A673 (cell line): ENCODE measurements around the gene TAF11L7.
"Not testable (repeated sequence)": the region's sequence is repeated elsewhere in the genome, so short reads cannot be mapped to it uniquely, and the experiment has no call there.

ENCODE experiments used
- EZH2 ChIP-seq: fragments of 200-600 bp; sonication (generic); IDR thresholded peaks from 2 replicates; pipeline ENCODE4 v1.6.1; 2017; ENCODE audit warnings: borderline replicate concordance, low read depth, mild to moderate bottlenecking, mixed read lengths, antibody characterized with exemption, low read length; ENCODE audit not compliant: poor library complexity, severe bottlenecking
- TF ChIP-seq, protein P1 (sequence below): fragments of 300-800, 200-600 bp; sonication (generic); conservative IDR thresholded peaks from 2 replicates; pipeline ENCODE4 v1.5.1; 2017; ENCODE audit warnings: low read depth, mild to moderate bottlenecking, antibody characterized with exemption, low read length, moderate library complexity, mixed read lengths

DNA sequence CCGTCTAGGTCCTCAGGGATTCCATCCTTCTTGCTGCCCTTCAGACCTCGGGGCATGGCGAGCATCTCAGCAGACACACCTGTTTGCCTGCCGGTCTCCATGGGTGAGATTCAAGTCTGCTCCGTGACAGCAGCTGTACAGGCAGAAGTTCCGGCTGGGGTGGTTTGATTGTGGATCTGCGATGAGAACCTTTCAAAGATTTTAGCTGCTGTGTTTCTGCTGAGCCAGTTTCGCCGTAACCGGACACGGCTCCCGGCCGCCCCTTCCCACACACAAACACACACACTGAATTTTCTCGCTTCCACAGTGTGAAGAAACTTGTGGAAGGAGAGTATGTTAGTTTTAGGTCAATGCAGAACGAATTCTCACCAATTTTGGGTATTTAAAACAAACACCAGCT is 12.2 kb upstream of the TAF11L7 start, which contains the start of gene TAF11L10:
- TF ChIP-seq, protein P1, sequence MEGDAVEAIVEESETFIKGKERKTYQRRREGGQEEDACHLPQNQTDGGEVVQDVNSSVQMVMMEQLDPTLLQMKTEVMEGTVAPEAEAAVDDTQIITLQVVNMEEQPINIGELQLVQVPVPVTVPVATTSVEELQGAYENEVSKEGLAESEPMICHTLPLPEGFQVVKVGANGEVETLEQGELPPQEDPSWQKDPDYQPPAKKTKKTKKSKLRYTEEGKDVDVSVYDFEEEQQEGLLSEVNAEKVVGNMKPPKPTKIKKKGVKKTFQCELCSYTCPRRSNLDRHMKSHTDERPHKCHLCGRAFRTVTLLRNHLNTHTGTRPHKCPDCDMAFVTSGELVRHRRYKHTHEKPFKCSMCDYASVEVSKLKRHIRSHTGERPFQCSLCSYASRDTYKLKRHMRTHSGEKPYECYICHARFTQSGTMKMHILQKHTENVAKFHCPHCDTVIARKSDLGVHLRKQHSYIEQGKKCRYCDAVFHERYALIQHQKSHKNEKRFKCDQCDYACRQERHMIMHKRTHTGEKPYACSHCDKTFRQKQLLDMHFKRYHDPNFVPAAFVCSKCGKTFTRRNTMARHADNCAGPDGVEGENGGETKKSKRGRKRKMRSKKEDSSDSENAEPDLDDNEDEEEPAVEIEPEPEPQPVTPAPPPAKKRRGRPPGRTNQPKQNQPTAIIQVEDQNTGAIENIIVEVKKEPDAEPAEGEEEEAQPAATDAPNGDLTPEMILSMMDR: not testable (repeated sequence)
- TF ChIP-seq EZH2: not testable (repeated sequence)
